HepG2 (cell line): ENCODE results near the gene PROS1. TPM values are rescaled to one million over a fixed set of nuclear protein-coding genes. Genes with fewer than 3 reads are reported as not detected.

ENCODE experiments used
- FOXA1 ChIP-seq, 2 experiments: fragments of 450-650 bp in 1 of 2; sonication (generic) in 1 of 2; formaldehyde crosslinking in 1 of 2; IDR thresholded peaks; 2 replicates each; pipeline versions ENCODE4 v1.4.0 to v1.6.1; 2016 to 2020; ENCODE audit warnings: missing genetic modification reagents in 1 of 2
- HMGXB4 ChIP-seq, 2 experiments: sonication (generic) in 1 of 2; formaldehyde crosslinking in 1 of 2; IDR thresholded peaks; 2 replicates each; pipeline versions ENCODE4 v1.4.0 to v1.6.1; 2018 to 2020; ENCODE audit warnings: missing genetic modification reagents in 2 of 2, borderline replicate concordance in 1 of 2, low read depth in 1 of 2, mild to moderate bottlenecking in 1 of 2, missing biosample characterization in 1 of 2
- NFRKB ChIP-seq: fragments of 450-650 bp; IDR thresholded peaks from 2 replicates; pipeline ENCODE4 v1.6.1; 2017
- SALL2 ChIP-seq: sonication (generic); formaldehyde crosslinking; IDR thresholded peaks from 2 replicates; pipeline ENCODE4 v1.8.1; 2023; ENCODE audit warnings: mild to moderate bottlenecking, missing genetic modification reagents, inconsistent platforms
- ZNF205 ChIP-seq: IDR thresholded peaks from 2 replicates; pipeline ENCODE4 v1.6.1; 2018; ENCODE audit warnings: missing biosample characterization, missing genetic modification reagents
- ZNF331 ChIP-seq: sonication (generic); formaldehyde crosslinking; IDR thresholded peaks from 2 replicates; pipeline ENCODE4 v1.4.0; 2020; ENCODE audit warnings: missing genetic modification reagents
- ZSCAN12 ChIP-seq: sonication (generic); formaldehyde crosslinking; IDR thresholded peaks from 2 replicates; pipeline ENCODE4 v1.9.0; 2021; ENCODE audit warnings: mild to moderate bottlenecking, missing genetic modification reagents
- ZSCAN5A ChIP-seq: sonication (generic); formaldehyde crosslinking; IDR thresholded peaks from 2 replicates; pipeline ENCODE4 v1.8.0; 2022; ENCODE audit warnings: mild to moderate bottlenecking, missing genetic modification reagents, borderline replicate concordance
- ZZZ3 ChIP-seq: sonication (generic); formaldehyde crosslinking; IDR thresholded peaks from 2 replicates; pipeline ENCODE4 v1.4.0; 2020; ENCODE audit warnings: missing genetic modification reagents, mild to moderate bottlenecking, borderline replicate concordance
- polyA plus RNA-seq, 8 experiments: library from polyadenylated mRNA; depleted of rRNA in 3 of 8; stranded (reverse) in 7 of 8; unstranded in 1 of 8; fragments of >200 nt; fragmentation: Illumina TruSeq in 4 of 8; extraction: Trizol in 4 of 8; gene quantifications; 2 replicates each; pipeline versions ENCODE4 v1.2.1 to v1.2.3, GENCODE V29; 2011 to 2016; ENCODE audit warnings: low read depth in 4 of 8, missing spikeins in 1 of 8, mixed read lengths in 1 of 8; ENCODE audit not compliant: insufficient read depth in 1 of 8
- total RNA-seq, 5 experiments: library from RNA; depleted of rRNA; stranded (reverse); fragments of >200 nt; fragmentation: Illumina TruSeq; extraction: Trizol; gene quantifications; 2 replicates each; pipeline ENCODE4 v1.2.3, GENCODE V29; 2016; ENCODE audit warnings: low read depth in 1 of 5
- TF ChIP-seq, protein P1 (sequence below): sonication (generic); formaldehyde crosslinking; IDR thresholded peaks from 2 replicates; pipeline ENCODE4 v1.4.0; 2020; ENCODE audit warnings: missing genetic modification reagents, borderline replicate concordance
- TF ChIP-seq, protein P2 (sequence below): IDR thresholded peaks from 2 replicates; pipeline ENCODE4 v1.6.1; 2016; ENCODE audit warnings: low read depth, missing genetic modification reagents, missing compliant biosample characterization

Gene PROS1
- total and polyA plus RNA-seq, 2 of the 13 experiments (the other 11 are each of a cell fraction or from before 2014, with no cell fraction given): 63.8 to 76.8 TPM

DNA sequence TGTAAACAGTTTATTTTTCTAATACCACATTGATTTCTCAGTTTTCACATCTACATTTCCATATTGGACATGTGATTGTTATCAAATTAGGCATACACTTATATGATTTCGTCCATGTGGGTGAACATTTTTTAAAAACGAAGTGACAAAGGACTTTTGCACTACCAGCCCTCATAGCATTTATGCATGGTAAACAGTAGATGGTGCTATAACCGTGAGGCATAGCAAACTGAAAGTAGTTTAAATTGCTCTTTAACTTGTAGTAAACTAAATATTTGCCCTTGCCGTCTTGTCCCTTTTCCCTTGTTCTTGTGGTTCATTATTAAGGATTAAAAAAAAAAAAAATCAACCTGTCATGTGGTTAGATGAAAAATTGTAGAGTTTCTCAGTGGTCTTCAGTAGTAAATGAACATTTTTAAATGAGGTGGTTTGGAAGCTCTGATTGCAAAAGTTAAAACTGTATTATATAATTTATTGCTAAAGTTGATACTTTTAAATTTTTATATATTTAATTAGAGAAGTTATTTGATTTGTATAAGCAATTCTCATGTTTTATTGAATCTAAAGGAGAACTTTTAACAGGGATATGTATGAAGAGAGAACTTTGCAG is 30.7 kb upstream of the PROS1 start (continued):
- no peak for TF ChIP-seq SALL2 (CRISPR knock-in tag)
- no peak for TF ChIP-seq ZSCAN5A (CRISPR knock-in tag)
- no peak for TF ChIP-seq ZNF331 (CRISPR knock-in tag)
- no peak for TF ChIP-seq ZZZ3 (CRISPR knock-in tag)
- TF ChIP-seq, protein P1, sequence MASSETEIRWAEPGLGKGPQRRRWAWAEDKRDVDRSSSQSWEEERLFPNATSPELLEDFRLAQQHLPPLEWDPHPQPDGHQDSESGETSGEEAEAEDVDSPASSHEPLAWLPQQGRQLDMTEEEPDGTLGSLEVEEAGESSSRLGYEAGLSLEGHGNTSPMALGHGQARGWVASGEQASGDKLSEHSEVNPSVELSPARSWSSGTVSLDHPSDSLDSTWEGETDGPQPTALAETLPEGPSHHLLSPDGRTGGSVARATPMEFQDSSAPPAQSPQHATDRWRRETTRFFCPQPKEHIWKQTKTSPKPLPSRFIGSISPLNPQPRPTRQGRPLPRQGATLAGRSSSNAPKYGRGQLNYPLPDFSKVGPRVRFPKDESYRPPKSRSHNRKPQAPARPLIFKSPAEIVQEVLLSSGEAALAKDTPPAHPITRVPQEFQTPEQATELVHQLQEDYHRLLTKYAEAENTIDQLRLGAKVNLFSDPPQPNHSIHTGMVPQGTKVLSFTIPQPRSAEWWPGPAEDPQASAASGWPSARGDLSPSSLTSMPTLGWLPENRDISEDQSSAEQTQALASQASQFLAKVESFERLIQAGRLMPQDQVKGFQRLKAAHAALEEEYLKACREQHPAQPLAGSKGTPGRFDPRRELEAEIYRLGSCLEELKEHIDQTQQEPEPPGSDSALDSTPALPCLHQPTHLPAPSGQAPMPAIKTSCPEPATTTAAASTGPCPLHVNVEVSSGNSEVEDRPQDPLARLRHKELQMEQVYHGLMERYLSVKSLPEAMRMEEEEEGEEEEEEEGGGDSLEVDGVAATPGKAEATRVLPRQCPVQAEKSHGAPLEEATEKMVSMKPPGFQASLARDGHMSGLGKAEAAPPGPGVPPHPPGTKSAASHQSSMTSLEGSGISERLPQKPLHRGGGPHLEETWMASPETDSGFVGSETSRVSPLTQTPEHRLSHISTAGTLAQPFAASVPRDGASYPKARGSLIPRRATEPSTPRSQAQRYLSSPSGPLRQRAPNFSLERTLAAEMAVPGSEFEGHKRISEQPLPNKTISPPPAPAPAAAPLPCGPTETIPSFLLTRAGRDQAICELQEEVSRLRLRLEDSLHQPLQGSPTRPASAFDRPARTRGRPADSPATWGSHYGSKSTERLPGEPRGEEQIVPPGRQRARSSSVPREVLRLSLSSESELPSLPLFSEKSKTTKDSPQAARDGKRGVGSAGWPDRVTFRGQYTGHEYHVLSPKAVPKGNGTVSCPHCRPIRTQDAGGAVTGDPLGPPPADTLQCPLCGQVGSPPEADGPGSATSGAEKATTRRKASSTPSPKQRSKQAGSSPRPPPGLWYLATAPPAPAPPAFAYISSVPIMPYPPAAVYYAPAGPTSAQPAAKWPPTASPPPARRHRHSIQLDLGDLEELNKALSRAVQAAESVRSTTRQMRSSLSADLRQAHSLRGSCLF (CRISPR knock-in tag): no peak
- TF ChIP-seq FOXA1 (IDR thresholded peaks at IDR 0.05): no peak
- TF ChIP-seq FOXA1 (CRISPR knock-in tag; IDR thresholded peaks at IDR 0.05): no peak
- TF ChIP-seq, protein P2, sequence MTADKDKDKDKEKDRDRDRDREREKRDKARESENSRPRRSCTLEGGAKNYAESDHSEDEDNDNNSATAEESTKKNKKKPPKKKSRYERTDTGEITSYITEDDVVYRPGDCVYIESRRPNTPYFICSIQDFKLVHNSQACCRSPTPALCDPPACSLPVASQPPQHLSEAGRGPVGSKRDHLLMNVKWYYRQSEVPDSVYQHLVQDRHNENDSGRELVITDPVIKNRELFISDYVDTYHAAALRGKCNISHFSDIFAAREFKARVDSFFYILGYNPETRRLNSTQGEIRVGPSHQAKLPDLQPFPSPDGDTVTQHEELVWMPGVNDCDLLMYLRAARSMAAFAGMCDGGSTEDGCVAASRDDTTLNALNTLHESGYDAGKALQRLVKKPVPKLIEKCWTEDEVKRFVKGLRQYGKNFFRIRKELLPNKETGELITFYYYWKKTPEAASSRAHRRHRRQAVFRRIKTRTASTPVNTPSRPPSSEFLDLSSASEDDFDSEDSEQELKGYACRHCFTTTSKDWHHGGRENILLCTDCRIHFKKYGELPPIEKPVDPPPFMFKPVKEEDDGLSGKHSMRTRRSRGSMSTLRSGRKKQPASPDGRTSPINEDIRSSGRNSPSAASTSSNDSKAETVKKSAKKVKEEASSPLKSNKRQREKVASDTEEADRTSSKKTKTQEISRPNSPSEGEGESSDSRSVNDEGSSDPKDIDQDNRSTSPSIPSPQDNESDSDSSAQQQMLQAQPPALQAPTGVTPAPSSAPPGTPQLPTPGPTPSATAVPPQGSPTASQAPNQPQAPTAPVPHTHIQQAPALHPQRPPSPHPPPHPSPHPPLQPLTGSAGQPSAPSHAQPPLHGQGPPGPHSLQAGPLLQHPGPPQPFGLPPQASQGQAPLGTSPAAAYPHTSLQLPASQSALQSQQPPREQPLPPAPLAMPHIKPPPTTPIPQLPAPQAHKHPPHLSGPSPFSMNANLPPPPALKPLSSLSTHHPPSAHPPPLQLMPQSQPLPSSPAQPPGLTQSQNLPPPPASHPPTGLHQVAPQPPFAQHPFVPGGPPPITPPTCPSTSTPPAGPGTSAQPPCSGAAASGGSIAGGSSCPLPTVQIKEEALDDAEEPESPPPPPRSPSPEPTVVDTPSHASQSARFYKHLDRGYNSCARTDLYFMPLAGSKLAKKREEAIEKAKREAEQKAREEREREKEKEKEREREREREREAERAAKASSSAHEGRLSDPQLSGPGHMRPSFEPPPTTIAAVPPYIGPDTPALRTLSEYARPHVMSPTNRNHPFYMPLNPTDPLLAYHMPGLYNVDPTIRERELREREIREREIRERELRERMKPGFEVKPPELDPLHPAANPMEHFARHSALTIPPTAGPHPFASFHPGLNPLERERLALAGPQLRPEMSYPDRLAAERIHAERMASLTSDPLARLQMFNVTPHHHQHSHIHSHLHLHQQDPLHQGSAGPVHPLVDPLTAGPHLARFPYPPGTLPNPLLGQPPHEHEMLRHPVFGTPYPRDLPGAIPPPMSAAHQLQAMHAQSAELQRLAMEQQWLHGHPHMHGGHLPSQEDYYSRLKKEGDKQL: no peak
- TF ChIP-seq HMGXB4 (CRISPR knock-in tag; IDR thresholded peaks at IDR 0.05; ENCODE audit: borderline replicate concordance in 1 of 2, low read depth in 1 of 2): 0 out of 4 replicates have a peak, but pooled peaks of 1 of the 2 experiments have one; percentile 25
- TF ChIP-seq ZNF205 (CRISPR knock-in tag): no peak
- TF ChIP-seq ZSCAN12 (CRISPR knock-in tag): no peak
- TF ChIP-seq NFRKB: no peak
- TF ChIP-seq, all 625 proteins: peak for 11
